ENCODE data around the gene PCARE. TPM values are rescaled to one million over a fixed set of nuclear protein-coding genes. Genes with fewer than 3 reads are reported as not detected.

The PCARE gene
- total and polyA plus RNA-seq, 4 donors = 0.01 to 0.09 (median 0.04) TPM; not detected in 1

- Histone ChIP-seq H3K9ac (ENCODE audit: insufficient read depth in 1 of 2, low read length in 2 of 2) (no peak overlapping the region), H3K4me1 (ENCODE audit: control insufficient read depth in 5 of 5, insufficient read depth in 5 of 5, low read length in 5 of 5) (peaks cover 0 to 19% (median 0%) of the 10 kb centered on the region in 5 donors), H3K36me3 (ENCODE audit: control insufficient read depth in 4 of 4, insufficient read depth in 4 of 4, low read length in 4 of 4) (no peaks in the 10 kb centered on the region), H3K27me3 (ENCODE audit: control insufficient read depth in 3 of 3, insufficient read depth in 3 of 3, low read length in 2 of 3) (no peaks in the 10 kb centered on the region), H3K9me3 (ENCODE audit: control insufficient read depth in 4 of 4, insufficient read depth in 3 of 4, low read length in 3 of 4) (no peaks in the 10 kb centered on the region), H3K27ac (ENCODE audit: low read depth in 1 of 2, low read length in 1 of 2) (no peak overlapping the region), H3K4me3 (no peak overlapping the region)
- WGBS, 2 donors = 85 to 90% methylated on average over 4 of the region's 4 CpGs
- TF ChIP-seq CTCF (IDR thresholded peaks at IDR 0.05; ENCODE audit: control extremely low read depth, extremely low read depth) = no peak
- DNase-seq = no peak
- ATAC-seq (ENCODE audit: insufficient read depth, low FRiP score) = no peak
Measured at GRCh38 chr2:29057006-29057405, 17.3 kb downstream of the PCARE start.

GRCh38 chr2:29056452-29056851 is 17.9 kb downstream of the PCARE start:
- H3K27ac ChIP-seq (ENCODE audit: low read depth in 1 of 2, low read length in 1 of 2) = no peak overlapping the region
- no peaks in the 10 kb centered on the region for H3K36me3 ChIP-seq (ENCODE audit: control insufficient read depth in 4 of 4, insufficient read depth in 4 of 4, low read length in 4 of 4)
- peaks cover 0 to 15% (median 0%) of the 10 kb centered on the region in 5 donors for H3K4me1 ChIP-seq (ENCODE audit: control insufficient read depth in 5 of 5, insufficient read depth in 5 of 5, low read length in 5 of 5)
- no peak for ATAC-seq (ENCODE audit: insufficient read depth, low FRiP score)
- no peak overlapping the region for H3K4me3 ChIP-seq
- 96% methylated on average over 5 of the region's 5 CpGs for WGBS, 2 donors
- no peak for TF ChIP-seq CTCF (IDR thresholded peaks at IDR 0.05; ENCODE audit: control extremely low read depth, extremely low read depth)
- H3K27me3 ChIP-seq (ENCODE audit: control insufficient read depth in 3 of 3, insufficient read depth in 3 of 3, low read length in 2 of 3) = no peaks in the 10 kb centered on the region
- no peak overlapping the region for H3K9ac ChIP-seq (ENCODE audit: insufficient read depth in 1 of 2, low read length in 2 of 2)
- H3K9me3 ChIP-seq (ENCODE audit: control insufficient read depth in 4 of 4, insufficient read depth in 3 of 4, low read length in 3 of 4) = no peaks in the 10 kb centered on the region
- DNase-seq = no peak

DNA sequence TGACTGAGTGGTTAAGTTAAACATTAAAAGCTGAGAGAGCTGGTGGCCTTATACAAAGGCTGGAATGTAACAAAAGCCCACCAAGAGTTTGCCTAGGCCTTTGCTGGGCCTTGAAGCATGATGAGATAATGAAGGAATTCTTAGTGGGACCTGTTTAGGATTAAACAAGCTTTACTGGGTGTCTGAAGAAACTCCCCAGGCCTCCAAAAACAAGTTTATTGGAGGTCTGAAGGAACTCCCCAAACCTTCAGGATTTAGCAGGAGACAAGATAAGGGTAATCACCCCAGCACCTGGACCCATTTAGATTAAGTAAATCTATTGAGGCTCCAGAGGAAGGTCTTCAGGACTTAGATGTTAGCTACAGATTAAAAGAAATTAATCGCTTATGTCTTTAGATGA is 18.7 kb downstream of the PCARE start:
- H3K27ac ChIP-seq (ENCODE audit: low read depth in 1 of 2, low read length in 1 of 2) = no peak overlapping the region
- no peaks in the 10 kb centered on the region for H3K9me3 ChIP-seq (ENCODE audit: control insufficient read depth in 4 of 4, insufficient read depth in 3 of 4, low read length in 3 of 4)
- H3K36me3 ChIP-seq (ENCODE audit: control insufficient read depth in 4 of 4, insufficient read depth in 4 of 4, low read length in 4 of 4) = no peaks in the 10 kb centered on the region
- no peak for TF ChIP-seq CTCF (IDR thresholded peaks at IDR 0.05; ENCODE audit: control extremely low read depth, extremely low read depth)
- no peak overlapping the region for H3K9ac ChIP-seq (ENCODE audit: insufficient read depth in 1 of 2, low read length in 2 of 2)
- no peaks in the 10 kb centered on the region for H3K27me3 ChIP-seq (ENCODE audit: control insufficient read depth in 3 of 3, insufficient read depth in 3 of 3, low read length in 2 of 3)
- ATAC-seq (ENCODE audit: insufficient read depth, low FRiP score) = no peak
- 95 to 98% methylated on average over 1 of the region's 1 CpG for WGBS, 2 donors
- H3K4me3 ChIP-seq = no peak overlapping the region
- DNase-seq = peak in 1 of 3 donors; percentile 42
- H3K4me1 ChIP-seq (ENCODE audit: control insufficient read depth in 5 of 5, insufficient read depth in 5 of 5, low read length in 5 of 5) = peaks cover 0 to 7% (median 0%) of the 10 kb centered on the region in 5 donors

GRCh38 chr2:29054430-29054829 is 19.9 kb downstream of the PCARE start:
- H3K27ac ChIP-seq (ENCODE audit: low read depth in 1 of 2, low read length in 1 of 2) = no peak overlapping the region
- no peaks in the 10 kb centered on the region for H3K4me1 ChIP-seq (ENCODE audit: control insufficient read depth in 5 of 5, insufficient read depth in 5 of 5, low read length in 5 of 5)
- WGBS, 2 donors = 55 to 62% methylated on average over 7 of the region's 7 CpGs
- no peaks in the 10 kb centered on the region for H3K27me3 ChIP-seq (ENCODE audit: control insufficient read depth in 3 of 3, insufficient read depth in 3 of 3, low read length in 2 of 3)
- no peak overlapping the region for H3K9ac ChIP-seq (ENCODE audit: insufficient read depth in 1 of 2, low read length in 2 of 2)
- TF ChIP-seq CTCF (IDR thresholded peaks at IDR 0.05; ENCODE audit: control extremely low read depth, extremely low read depth) = no peak
- H3K36me3 ChIP-seq (ENCODE audit: control insufficient read depth in 4 of 4, insufficient read depth in 4 of 4, low read length in 4 of 4) = no peaks in the 10 kb centered on the region
- H3K9me3 ChIP-seq (ENCODE audit: control insufficient read depth in 4 of 4, insufficient read depth in 3 of 4, low read length in 3 of 4) = no peaks in the 10 kb centered on the region
- ATAC-seq (ENCODE audit: insufficient read depth, low FRiP score) (no peak), DNase-seq (no peak)
- H3K4me3 ChIP-seq = no peak overlapping the region

Data from lung (tissue), 12 donors.